HG02884 (cell line): Measurements from ENCODE around the gene ZBTB32.
A peak's percentile ranks its signal among the peaks of the same experiment; 100 is the strongest.
"Not testable (repeated sequence)": the region's sequence is repeated elsewhere in the genome, so short reads cannot be mapped to it uniquely, and the experiment has no call there.

Experiments
- ATAC-seq: cut with Tn5 transposase; IDR thresholded peaks from one replicate; pipeline ENCODE4 v1.9.1; 2021; ENCODE audit warnings: mild to moderate bottlenecking, moderate library complexity; ENCODE audit not compliant: unreplicated experiment

Gene ZBTB32

GRCh38 chr19:35704218-35704617, at the start of gene ZBTB32:
Gene ZBTB32, plus strand, starts transcription at chr19:35704558. Its CDS starts 10,069 bp downstream, at chr19:35714627.
- ATAC-seq = no peak

- ATAC-seq = not testable (repeated sequence)
Observed at GRCh38 chr19:35654828-35655227, 49.5 kb upstream of the ZBTB32 start.

GRCh38 chr19:35655600-35655999, 48.8 kb upstream of the ZBTB32 start:
- no peak for ATAC-seq

- no peak for ATAC-seq
Observed at GRCh38 chr19:35656700-35657099, 47.7 kb upstream of the ZBTB32 start.

- no peak for ATAC-seq
Observed at GRCh38 chr19:35657904-35658700, 46.3 kb upstream of the ZBTB32 start.

- ATAC-seq = no peak
Observed at GRCh38 chr19:35661995-35662340, 42.4 kb upstream of the ZBTB32 start.

- ATAC-seq = no peak
Observed at GRCh38 chr19:35663981-35664380, 40.4 kb upstream of the ZBTB32 start.

GRCh38 chr19:35665157-35665556, 39.2 kb upstream of the ZBTB32 start:
- ATAC-seq = no peak

- ATAC-seq = no peak
Observed at GRCh38 chr19:35665604-35666003, 38.8 kb upstream of the ZBTB32 start.

GRCh38 chr19:35666251-35666913, 38.0 kb upstream of the ZBTB32 start, which contains the start of gene UPK1A:
Gene UPK1A, plus strand, starts transcription at chr19:35666517. Its CDS starts 296 bp downstream, at chr19:35666813.
- no peak for ATAC-seq

GRCh38 chr19:35669566-35669965, 34.8 kb upstream of the ZBTB32 start:
- no peak for ATAC-seq

- no peak for ATAC-seq
Observed at GRCh38 chr19:35669974-35670373, 34.4 kb upstream of the ZBTB32 start.

GRCh38 chr19:35670686-35671085, 33.7 kb upstream of the ZBTB32 start:
- no peak for ATAC-seq

- ATAC-seq = no peak
Observed at GRCh38 chr19:35671818-35672217, 32.5 kb upstream of the ZBTB32 start.

- no peak for ATAC-seq
Observed at GRCh38 chr19:35673121-35673804, 31.1 kb upstream of the ZBTB32 start.

GRCh38 chr19:35675589-35676140, 28.7 kb upstream of the ZBTB32 start:
- ATAC-seq = no peak

- ATAC-seq = no peak
Observed at GRCh38 chr19:35689836-35690235, 14.5 kb upstream of the ZBTB32 start.

GRCh38 chr19:35691106-35691505, 13.3 kb upstream of the ZBTB32 start:
- ATAC-seq = not testable (repeated sequence)

- ATAC-seq = no peak
Observed at GRCh38 chr19:35692010-35692409, 12.3 kb upstream of the ZBTB32 start.

- ATAC-seq = no peak
Observed at GRCh38 chr19:35693422-35693821, 10.9 kb upstream of the ZBTB32 start.

GRCh38 chr19:35693835-35694599, 10.3 kb upstream of the ZBTB32 start:
- ATAC-seq = peak; percentile 62
